Activated T-helper 1 cell treated with anti-CD3 and anti-CD28 coated beads, Interleukin-12 subunit alpha, Interleukin-12 subunit beta, Interleukin-2, Interleukin-4 antibody, amounts not matched to agents 30 ng/mL and 10 ng/mL and 1 ng/mL, durations not matched to agents 14 hours and 24 hours and 36 hours (primary cell): Measurements from ENCODE around the gene PDE3A. TPM values are rescaled to one million over a fixed set of nuclear protein-coding genes. Genes with fewer than 3 reads are reported as not detected.

Experiments
- DNase-seq: peaks from one replicate; pipeline ENCODE4 v3.0.0; 2021; ENCODE audit warnings: low spot score
- H3K27ac Mint-ChIP-seq: one replicate; pipeline ENCODE4 v1.8.0; 2021; ENCODE audit warnings: mild to moderate bottlenecking, mixed read lengths
- H3K27me3 Mint-ChIP-seq: one replicate; pipeline ENCODE4 v1.8.0; 2022; ENCODE audit warnings: mild to moderate bottlenecking, moderate library complexity, mixed read lengths; ENCODE audit not compliant: insufficient read depth
- H3K36me3 Mint-ChIP-seq: one replicate; pipeline ENCODE4 v1.8.0; 2021; ENCODE audit warnings: low read depth, mixed read lengths
- H3K4me1 Mint-ChIP-seq: one replicate; pipeline ENCODE4 v1.8.0; 2021; ENCODE audit warnings: low read depth, mixed read lengths
- H3K4me3 Mint-ChIP-seq: one replicate; pipeline ENCODE4 v1.8.0; 2021; ENCODE audit warnings: mild to moderate bottlenecking, moderate library complexity, mixed read lengths
- H3K9me3 Mint-ChIP-seq: one replicate; pipeline ENCODE4 v1.8.0; 2021; ENCODE audit warnings: mixed read lengths
- intact Hi-C: fragments of 100-400 bp; cut with micrococcal nuclease; formaldehyde crosslinking; loops from one replicate; pipeline ENCODE4 v1.15.1; 2024
- total RNA-seq: library from RNA; stranded (reverse); gene quantifications from 2 replicates; pipeline ENCODE4 v1.2.3, GENCODE V29; 2022

Gene PDE3A
- total RNA-seq, 1 donor from 2014 or later: not detected

GRCh38 chr12:20718294-20718693 is 350.0 kb downstream of the PDE3A start:
- DNase-seq: no peak
- H3K9me3 Mint-ChIP-seq: no peaks in the 10 kb centered on the region
- no peaks in the 10 kb centered on the region for H3K4me1 Mint-ChIP-seq
- H3K4me3 Mint-ChIP-seq: no peak overlapping the region
- intact Hi-C loops: no loop called here
- no peaks in the 10 kb centered on the region for H3K27me3 Mint-ChIP-seq
- no peaks in the 10 kb centered on the region for H3K36me3 Mint-ChIP-seq
- no peak overlapping the region for H3K27ac Mint-ChIP-seq

GRCh38 chr12:20722142-20722541 is 353.8 kb downstream of the PDE3A start:
- H3K9me3 Mint-ChIP-seq: no peaks in the 10 kb centered on the region
- H3K27ac Mint-ChIP-seq: no peak overlapping the region
- H3K4me3 Mint-ChIP-seq: no peak overlapping the region
- DNase-seq: no peak
- no peaks in the 10 kb centered on the region for H3K4me1 Mint-ChIP-seq
- intact Hi-C loops: no loop called here
- H3K36me3 Mint-ChIP-seq: no peaks in the 10 kb centered on the region
- no peaks in the 10 kb centered on the region for H3K27me3 Mint-ChIP-seq

- no peak for DNase-seq
- H3K9me3 Mint-ChIP-seq: no peaks in the 10 kb centered on the region
- no peaks in the 10 kb centered on the region for H3K36me3 Mint-ChIP-seq
- intact Hi-C loops: no loop called here
- H3K4me3 Mint-ChIP-seq: no peak overlapping the region
- H3K4me1 Mint-ChIP-seq: no peaks in the 10 kb centered on the region
- no peak overlapping the region for H3K27ac Mint-ChIP-seq
- H3K27me3 Mint-ChIP-seq: no peaks in the 10 kb centered on the region
Observed at GRCh38 chr12:20731274-20731673, 362.9 kb downstream of the PDE3A start.
